Heart left ventricle (tissue), 13 donors: ENCODE data around the gene ZNF669.

Experiments used
- CTCF ChIP-seq, 12 donors: fragments of 200-600 bp; sonication (generic) in 4 of 12; IDR thresholded peaks; one replicate each; pipeline versions ENCODE4 v1.5.0 to v1.8.0; 2018 to 2022; ENCODE audit warnings: antibody characterized with exemption in 12 of 12, mild to moderate bottlenecking in 5 of 12
- POLR2A ChIP-seq, 2 donors: fragments of 450-650 bp; IDR thresholded peaks; one replicate each; pipeline ENCODE4 v1.6.1; 2017; ENCODE audit warnings: antibody characterized with exemption in 2 of 2, mild to moderate bottlenecking in 2 of 2, moderate library complexity in 2 of 2
- donor health status: ischemic (EF 13 %, LVEDD 7.1; RV severe dilation, severe dysfunction).
- donor health status: DM: no; HTN: yes; CAD: no.
- donor health status: DM: no; HTN: no; CAD: no.
- donor health status: ischemic (EF 25% LVEDD 6.9; RV normal size, moderate dysfunction).
- donor health status: ischemic (EF 25% LVEDD 5.7; RV mildly dilated, moderate dysfunction).
- donor health status: ischemic (EF 35%, LVEDD 5.7; RV mildly dilated, moderate dysfunction).
- donor health status: nonischemic (EF 11% LVEDD 7.7; RV severe dilation, severe dysfunction).
- donor health status: DM: yes; HTN: yes; CAD: no.
- donor health status: PGD.
- donor health status: ischemic (EF 29% LVEDD 5.4; RV normal size, mild dysfunction).
- donor health status: nonischemic (EF 23%, LVEDD 6.1; RV moderate dilation, normal function).

GRCh38 chr1:247089616-247090375, 14.4 kb downstream of the ZNF669 start:
- TF ChIP-seq CTCF (IDR thresholded peaks at IDR 0.05) (no peak), POLR2A (IDR thresholded peaks at IDR 0.05) (no peak)
